ENCODE data around the gene TP53TG3F.
"Not testable (repeated sequence)": the region's sequence is repeated elsewhere in the genome, so short reads cannot be mapped to it uniquely, and the experiment has no call there.

Gene TP53TG3F, protein sequence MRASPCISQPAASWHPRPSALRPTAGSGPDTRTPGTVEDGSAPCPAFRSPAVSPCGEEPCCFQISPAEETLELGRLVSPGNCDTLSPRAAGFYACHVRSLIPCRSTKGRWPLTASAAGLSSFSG

DNA sequence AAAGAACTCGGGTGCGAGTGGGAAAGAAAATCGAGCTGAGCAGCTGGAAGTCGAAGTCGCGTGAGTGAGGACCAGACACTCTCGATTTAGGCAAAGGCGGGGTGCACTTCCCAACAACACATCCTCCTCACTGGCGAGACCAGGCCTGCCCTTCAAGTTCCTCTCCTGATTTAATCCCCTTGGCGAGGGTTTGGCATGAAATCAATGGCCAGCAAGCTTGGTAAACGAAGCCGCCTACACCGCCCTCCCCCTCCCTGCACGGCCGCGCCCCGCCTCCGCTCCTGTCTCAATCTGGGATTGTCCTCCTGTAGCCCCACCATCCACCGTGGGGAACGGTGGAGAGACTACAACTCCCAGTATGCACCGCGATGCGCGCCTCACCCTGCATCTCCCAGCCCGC is at the start of gene TP53TG3F:
TSS of gene TP53TG3F (plus strand) at position 301 of the 400 bp plus-strand sequence. CDS start at position 369, 68 bp downstream.
- not testable (repeated sequence) for DNase-seq

DNA sequence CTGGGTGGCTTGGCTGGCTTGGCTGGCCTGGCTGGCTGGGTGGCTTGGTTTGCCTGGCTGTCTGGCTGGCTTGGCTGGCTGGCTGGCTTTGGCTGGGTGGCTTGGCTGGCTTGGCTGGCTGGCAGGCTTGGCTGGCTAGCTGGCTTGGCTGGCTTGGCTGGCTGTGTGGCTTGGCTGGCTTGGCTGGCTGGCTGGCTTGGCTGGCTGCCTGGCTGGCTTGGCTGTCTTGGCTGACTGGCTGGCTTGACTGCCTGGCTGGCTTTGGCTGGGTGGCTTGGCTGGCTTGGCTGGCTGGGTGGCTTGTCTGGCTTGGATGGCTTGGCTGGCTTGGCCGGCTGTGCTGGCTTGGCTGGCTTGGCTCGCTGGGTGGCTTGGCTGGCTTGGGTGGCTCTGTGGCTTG is 32.2 kb downstream of the TP53TG3F start:
- DNase-seq: not testable (repeated sequence)

GRCh38 chr16:33507231-33507630 is 47.8 kb downstream of the TP53TG3F start:
- not testable (repeated sequence) for DNase-seq

DNA sequence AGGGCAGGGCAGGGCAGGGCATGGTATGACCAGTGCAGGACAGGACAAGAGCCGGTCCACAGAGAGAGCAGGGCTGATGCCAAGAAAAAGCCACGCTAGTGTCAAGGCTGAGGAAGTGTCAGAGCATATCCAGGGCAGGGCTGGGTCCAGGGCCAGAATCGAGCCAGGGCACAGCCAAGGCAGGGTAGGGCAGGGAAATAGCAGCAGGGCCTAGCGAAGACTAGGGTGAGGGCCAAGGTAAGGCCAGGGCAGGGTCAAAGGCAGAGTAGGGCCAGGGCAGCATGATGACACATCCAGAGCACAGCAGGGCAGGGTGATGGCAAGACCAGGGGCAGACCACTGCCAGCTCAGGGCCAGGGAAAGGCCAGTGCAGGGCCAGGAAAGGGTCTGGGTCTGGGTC is 49.7 kb downstream of the TP53TG3F start:
- not testable (repeated sequence) for DNase-seq

DNA sequence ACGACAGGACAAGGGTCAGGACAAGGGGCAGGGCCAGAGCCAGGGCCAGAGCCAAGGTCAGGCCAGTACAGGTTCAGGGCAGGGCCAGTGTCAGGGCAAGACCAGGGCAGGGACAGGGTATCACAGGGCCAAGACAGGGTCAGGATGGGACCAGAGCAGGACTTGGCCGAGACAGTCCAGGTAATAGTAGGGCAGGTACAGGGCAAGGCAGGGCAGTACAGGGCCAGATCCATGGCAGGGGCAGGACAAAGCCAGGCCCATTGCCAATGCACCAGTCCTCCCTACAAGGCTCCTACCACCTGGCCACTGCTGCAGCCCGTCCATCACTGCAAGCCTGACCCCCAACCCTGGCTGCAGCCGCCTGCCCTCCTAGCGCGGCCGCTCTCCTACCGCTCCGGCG is 50.5 kb downstream of the TP53TG3F start:
- DNase-seq: not testable (repeated sequence)
